Measurements from ENCODE around the gene COPE.

COPE gene

DNA sequence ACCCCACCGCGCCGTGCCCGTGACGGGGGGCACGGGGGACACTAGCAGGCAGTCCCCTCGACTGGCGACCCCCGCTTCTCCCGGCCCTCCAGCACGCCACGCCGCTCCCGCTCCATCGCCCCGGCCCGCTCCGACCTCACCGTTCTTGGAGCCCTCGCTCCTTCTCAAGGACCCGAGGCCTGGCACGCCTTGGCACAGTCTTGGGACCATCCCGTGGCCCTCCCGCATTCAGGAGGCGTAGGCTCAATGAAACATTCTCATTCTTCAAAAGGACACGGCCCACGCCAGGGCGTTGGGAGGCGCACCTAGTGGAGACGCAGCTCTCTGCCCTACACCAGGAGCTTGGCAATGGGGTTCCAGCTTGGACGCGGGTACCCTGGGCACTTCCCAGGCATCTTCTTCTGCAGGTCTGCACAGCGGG is 22.8 kb downstream of the COPE start:
- DNase-seq (ENCODE audit: low read depth, low spot score), result no peak
- H3K27ac ChIP-seq, result no peak overlapping the region

- no peak for DNase-seq (ENCODE audit: low read depth, low spot score)
- H3K27ac ChIP-seq, result no peak within 1 kb of the TSS
Observed at GRCh38 chr19:18895824-18896341, 23.3 kb downstream of the COPE start, which contains the start of gene CERS1. CERS1 (minus strand) TSS chr19:18896158; CDS start chr19:18896072, 86 bp downstream.

GRCh38 chr19:18895038-18895823 is 24.0 kb downstream of the COPE start:
- DNase-seq (ENCODE audit: low read depth, low spot score), result no peak
- no peak overlapping the region for H3K27ac ChIP-seq

GRCh38 chr19:18894254-18895037 is 24.7 kb downstream of the COPE start:
- H3K27ac ChIP-seq, result no peak overlapping the region
- DNase-seq (ENCODE audit: low read depth, low spot score), result no peak

GRCh38 chr19:18893587-18894253 is 25.5 kb downstream of the COPE start:
- no peak for DNase-seq (ENCODE audit: low read depth, low spot score)
- H3K27ac ChIP-seq, result no peak overlapping the region

- DNase-seq (ENCODE audit: low read depth, low spot score), result no peak
- no peak overlapping the region for H3K27ac ChIP-seq
Observed at GRCh38 chr19:18889949-18890745, 29.0 kb downstream of the COPE start.

DNA sequence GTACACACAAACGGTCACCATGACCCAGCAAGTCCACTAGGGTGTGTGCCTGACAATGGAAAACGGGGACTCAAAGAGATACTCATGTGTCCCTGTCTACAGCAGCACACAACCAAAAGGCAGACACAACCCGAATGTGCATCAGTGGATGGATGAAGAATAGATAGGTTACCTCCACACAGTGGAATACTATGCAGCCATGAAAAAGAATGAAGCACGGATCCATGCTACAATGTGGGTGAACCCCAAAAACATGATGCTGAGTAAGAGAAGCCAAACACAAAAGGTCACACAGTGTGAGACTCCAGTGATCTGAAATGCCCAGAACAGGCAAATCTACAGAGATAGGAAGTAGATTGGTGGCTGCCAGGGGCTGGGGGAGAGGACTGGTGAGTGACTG is 32.2 kb downstream of the COPE start:
- DNase-seq (ENCODE audit: low read depth, low spot score), result no peak
- H3K27ac ChIP-seq, result no peak overlapping the region

GRCh38 chr19:18883526-18884304 is 35.5 kb downstream of the COPE start:
- DNase-seq (ENCODE audit: low read depth, low spot score), result no peak
- H3K27ac ChIP-seq, result no peak overlapping the region

DNA sequence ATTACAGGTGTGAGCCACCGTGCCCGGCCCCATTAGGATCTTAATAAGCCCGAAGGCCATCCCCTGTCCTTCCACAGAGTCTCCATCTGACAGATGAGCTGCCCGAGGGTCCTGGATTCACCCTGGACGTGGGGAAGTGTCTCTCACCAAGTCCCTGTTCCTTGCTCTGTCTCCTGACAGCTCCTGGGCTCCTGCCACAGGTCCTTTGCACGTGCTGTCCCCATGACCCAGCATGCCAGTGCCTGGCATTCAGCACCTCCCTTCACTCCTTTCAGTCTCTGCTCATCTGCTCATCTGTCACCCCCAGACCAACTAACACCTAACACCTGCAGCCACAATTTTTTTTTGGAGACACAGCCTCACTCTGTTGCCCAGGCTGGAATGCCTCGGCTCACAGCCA is 37.7 kb downstream of the COPE start:
- H3K27ac ChIP-seq, result no peak overlapping the region
- DNase-seq (ENCODE audit: low read depth, low spot score), result no peak

DNA sequence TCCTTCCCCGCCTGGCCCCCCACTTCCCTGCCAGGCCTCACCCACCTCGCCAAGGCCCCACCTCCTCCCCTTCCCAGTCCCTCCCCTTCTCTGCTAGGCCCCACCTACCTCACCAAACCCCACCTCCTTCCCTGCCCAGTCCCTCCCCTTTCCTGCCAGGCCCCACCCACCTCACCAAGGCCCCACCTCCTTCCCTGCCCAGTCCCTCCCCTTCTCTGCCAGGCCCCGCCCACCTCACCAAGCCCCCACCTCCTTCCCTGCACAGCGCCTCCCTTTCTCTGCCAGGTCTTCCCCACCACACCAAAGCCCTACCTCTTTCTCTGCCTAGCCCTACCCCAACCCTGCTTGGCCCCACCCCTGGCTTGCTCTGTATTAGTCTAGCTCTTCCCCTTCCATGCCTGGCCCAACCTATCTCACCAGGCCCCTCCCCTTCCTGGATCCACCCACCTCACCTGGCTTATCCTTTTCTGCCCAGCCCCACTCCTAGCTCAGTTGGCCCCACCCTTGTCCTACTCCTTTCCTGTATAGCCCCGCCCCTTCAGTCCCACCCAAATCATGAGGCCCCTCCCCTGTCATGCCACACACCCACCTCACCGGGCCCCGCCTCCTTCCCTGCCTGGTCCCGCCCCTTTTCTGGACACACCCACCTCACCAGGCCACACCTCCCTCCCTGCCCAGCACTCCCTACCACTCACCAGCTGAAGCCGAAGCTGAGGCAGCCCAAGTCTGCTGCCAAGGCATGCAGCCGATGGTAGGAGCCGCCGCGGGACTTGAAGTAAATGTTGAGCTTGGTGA is 39.4 kb downstream of the COPE start:
- DNase-seq (ENCODE audit: low read depth, low spot score), result no peak
- no peak overlapping the region for H3K27ac ChIP-seq

DNA sequence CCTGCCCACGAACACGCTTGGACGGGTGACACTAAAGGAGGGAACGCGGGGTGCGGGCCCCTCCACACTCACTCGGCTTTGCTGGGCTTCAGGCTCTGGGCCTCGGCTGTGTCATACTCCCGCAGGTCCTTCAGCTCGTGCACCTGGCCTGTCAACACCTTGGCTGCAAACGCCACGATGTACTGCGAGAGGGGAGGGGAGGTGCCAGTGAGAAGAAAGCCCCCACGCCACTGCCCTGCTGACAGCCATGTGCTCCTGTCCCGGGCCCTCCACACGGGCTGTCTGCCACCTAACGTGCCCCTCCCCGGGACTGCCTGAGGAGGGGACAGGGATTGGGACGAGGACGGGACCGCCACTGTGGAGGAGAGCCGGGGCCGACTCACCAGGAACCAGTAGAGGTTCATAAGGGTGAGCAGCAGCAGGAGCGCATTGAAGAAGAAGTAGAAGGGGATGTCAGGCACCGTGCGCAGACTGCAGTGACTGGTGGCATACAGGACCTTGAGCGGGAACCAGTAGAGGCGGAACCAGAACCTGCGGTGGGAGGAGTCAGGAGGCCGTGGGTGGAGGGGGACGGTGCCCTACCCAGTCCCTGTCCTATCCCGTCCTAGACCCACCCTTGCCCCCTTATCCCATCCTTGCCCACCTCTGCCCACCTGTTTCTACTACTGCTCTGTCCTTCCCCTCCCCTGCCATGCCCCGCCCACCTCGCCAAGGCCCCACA is 40.2 kb downstream of the COPE start:
- H3K27ac ChIP-seq, result no peak overlapping the region
- DNase-seq (ENCODE audit: low read depth, low spot score), result no peak

GRCh38 chr19:18878058-18878797 is 41.0 kb downstream of the COPE start:
- no peak overlapping the region for H3K27ac ChIP-seq
- DNase-seq (ENCODE audit: low read depth, low spot score), result no peak

GRCh38 chr19:18876865-18877264 is 42.3 kb downstream of the COPE start:
- no peak for DNase-seq (ENCODE audit: low read depth, low spot score)
- H3K27ac ChIP-seq, result no peak overlapping the region

DNA sequence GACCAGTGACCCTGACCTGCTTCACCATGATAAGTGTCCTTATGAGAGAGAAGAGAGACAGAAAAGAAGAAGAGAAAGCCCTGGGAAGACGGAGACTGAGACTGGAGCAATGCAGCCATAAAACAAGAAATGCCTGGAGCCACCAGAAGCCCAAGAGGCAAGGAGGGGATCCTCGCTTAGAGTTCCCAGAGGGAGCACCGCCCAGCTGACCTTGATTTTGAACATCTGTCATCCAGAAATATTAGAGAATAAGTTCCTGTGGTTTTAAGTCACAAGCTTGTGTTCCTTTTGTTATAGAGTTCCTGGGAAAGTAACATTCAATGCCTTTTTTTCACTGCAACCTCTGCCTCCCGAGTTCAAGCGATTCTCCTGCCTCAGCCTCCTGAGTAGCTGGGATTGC is 43.5 kb downstream of the COPE start:
- no peak for DNase-seq (ENCODE audit: low read depth, low spot score)
- no peak overlapping the region for H3K27ac ChIP-seq

DNA sequence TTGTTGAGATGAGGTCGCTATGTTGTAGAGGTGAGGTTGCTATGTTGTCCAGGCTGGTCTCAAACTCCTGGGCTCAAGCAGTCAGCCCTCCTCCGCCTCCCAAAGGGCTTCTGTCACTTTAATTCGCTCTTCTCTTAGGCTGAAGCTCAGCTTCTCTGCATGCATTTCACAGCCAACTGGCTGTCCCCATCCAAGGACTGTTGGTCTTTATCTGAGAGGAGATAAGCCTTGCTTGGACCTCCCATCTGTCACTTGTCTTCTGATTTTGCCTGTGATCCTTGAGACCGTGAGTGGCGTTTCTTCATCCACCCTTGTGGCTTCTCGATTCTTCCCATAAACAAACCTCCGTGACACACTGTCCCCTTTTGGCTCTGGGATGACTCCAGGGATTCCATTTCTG is 47.6 kb downstream of the COPE start:
- H3K27ac ChIP-seq, result no peak overlapping the region
- DNase-seq (ENCODE audit: low read depth, low spot score), result no peak

- no peak for DNase-seq (ENCODE audit: low read depth, low spot score)
- no peak overlapping the region for H3K27ac ChIP-seq
Observed at GRCh38 chr19:18870531-18871172, 48.5 kb downstream of the COPE start.

All from epithelial cell of prostate (primary cell).